ENCODE data around the gene OPHN1. TPM values are rescaled to one million over a fixed set of nuclear protein-coding genes. Genes with fewer than 3 reads are reported as not detected.

The OPHN1 gene
- total RNA-seq, 6 donors from 2014 or later, result 10.0 to 40.9 (median 10.8) TPM

DNA sequence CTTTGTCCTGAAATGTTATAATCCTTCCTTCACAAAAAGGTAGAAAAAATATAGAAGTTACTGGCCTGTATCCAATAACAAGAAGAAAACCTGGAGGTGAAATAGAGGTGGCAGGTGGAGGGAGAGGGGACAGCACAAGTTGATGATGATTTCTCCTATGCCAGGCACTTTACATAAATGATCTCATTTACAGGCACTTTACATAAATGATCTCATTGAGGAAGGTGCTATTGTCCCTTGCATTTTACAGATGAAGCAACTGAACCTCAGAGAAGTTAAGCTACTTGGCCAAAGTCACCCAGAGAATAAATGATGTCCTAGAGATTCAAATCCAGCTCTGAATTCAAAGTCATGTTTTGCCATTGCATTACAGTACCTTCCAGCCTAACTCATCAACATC, 7.1 kb upstream of the OPHN1 start:
- Histone ChIP-seq H3K9me3 (no peaks in the 10 kb centered on the region), H3K4me1 (peaks cover 0 to 6% (median 2%) of the 10 kb centered on the region in 4 donors), H3K27ac (no peak overlapping the region), H3K36me3 (no peaks in the 10 kb centered on the region), H3K4me3 (no peak overlapping the region), H3K27me3 (no peaks in the 10 kb centered on the region)
- no peak for ATAC-seq (ENCODE audit: low FRiP score in 2 of 2)
- TF ChIP-seq EP300 (IDR thresholded peaks at IDR 0.05) (no peak), CTCF (IDR thresholded peaks at IDR 0.05) (no peak), POLR2AphosphoS5 (IDR thresholded peaks at IDR 0.05) (no peak), POLR2A (IDR thresholded peaks at IDR 0.05) (no peak)
- no peak for DNase-seq

DNA sequence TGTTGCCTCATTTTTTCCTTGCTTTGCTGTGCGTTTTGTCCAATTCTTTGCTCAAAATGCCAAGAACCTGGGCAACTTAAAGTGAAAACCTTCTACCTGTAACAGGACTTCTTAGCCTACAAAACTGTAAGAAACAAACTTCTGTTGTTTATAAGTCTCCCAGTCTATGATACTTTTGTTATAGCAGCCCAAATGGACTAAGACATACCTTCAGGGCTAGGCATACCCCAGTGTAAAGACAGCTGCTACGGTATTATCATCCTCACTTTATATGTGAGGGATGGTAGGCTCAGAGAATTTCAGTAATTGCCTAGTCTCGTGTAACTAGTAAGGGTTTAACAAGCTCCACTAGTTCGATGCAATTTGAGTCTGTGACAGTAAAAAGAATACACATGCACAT, 6.0 kb upstream of the OPHN1 start:
- peaks cover 0 to 6% (median 2%) of the 10 kb centered on the region in 4 donors for H3K4me1 ChIP-seq
- TF ChIP-seq EP300 (IDR thresholded peaks at IDR 0.05) (no peak), POLR2AphosphoS5 (IDR thresholded peaks at IDR 0.05) (no peak), POLR2A (IDR thresholded peaks at IDR 0.05) (no peak), CTCF (IDR thresholded peaks at IDR 0.05) (no peak)
- H3K4me3 ChIP-seq, result no peak overlapping the region
- H3K9me3 ChIP-seq, result no peaks in the 10 kb centered on the region
- WGBS, 2 donors, result 80 to 98% methylated on average over 3 to 4 of the region's 4 CpGs
- peak overlapping the region in 1 of 4 donors; percentile 43 for H3K27ac ChIP-seq
- H3K36me3 ChIP-seq, result no peaks in the 10 kb centered on the region
- H3K27me3 ChIP-seq, result no peaks in the 10 kb centered on the region
- no peak for DNase-seq
- no peak for ATAC-seq (ENCODE audit: low FRiP score in 2 of 2)

GRCh38 chrX:68438575-68438974, 5.3 kb upstream of the OPHN1 start:
- no peaks in the 10 kb centered on the region for H3K36me3 ChIP-seq
- H3K27me3 ChIP-seq, result no peaks in the 10 kb centered on the region
- whole genome bisulfite sequencing, 2 donors, result 65 to 73% methylated on average over 4 of the region's 4 CpGs
- H3K9me3 ChIP-seq, result no peaks in the 10 kb centered on the region
- H3K4me3 ChIP-seq, result no peak overlapping the region
- H3K27ac ChIP-seq, result peak overlapping the region in 2 of 4 donors; percentile 43 to 44
- DNase-seq, result peak in 1 of 2 donors; percentile 60
- peak; percentile 15 to 74 for ATAC-seq (ENCODE audit: low FRiP score in 2 of 2)
- TF ChIP-seq CTCF (IDR thresholded peaks at IDR 0.05) (no peak), EP300 (IDR thresholded peaks at IDR 0.05) (no peak), POLR2AphosphoS5 (IDR thresholded peaks at IDR 0.05) (no peak), POLR2A (IDR thresholded peaks at IDR 0.05) (no peak)
- H3K4me1 ChIP-seq, result peaks cover 0 to 6% (median 2%) of the 10 kb centered on the region in 4 donors

- Histone ChIP-seq H3K36me3 (no peaks in the 10 kb centered on the region), H3K27ac (peak overlapping the region; percentile 75 to 87 (median 84)), H3K4me1 (peaks cover 0 to 6% (median 2%) of the 10 kb centered on the region in 4 donors), H3K4me3 (peak overlapping the region; percentile 33 to 71 (median 54)), H3K27me3 (no peaks in the 10 kb centered on the region), H3K9me3 (no peaks in the 10 kb centered on the region)
- TF ChIP-seq CTCF (IDR thresholded peaks at IDR 0.05), result no peak
- no peak for TF ChIP-seq POLR2A (IDR thresholded peaks at IDR 0.05)
- no peak for TF ChIP-seq POLR2AphosphoS5 (IDR thresholded peaks at IDR 0.05)
- no peak for TF ChIP-seq EP300 (IDR thresholded peaks at IDR 0.05)
- DNase-seq (no peak), ATAC-seq (ENCODE audit: low FRiP score in 2 of 2) (no peak)
- 4 to 26% methylated on average over 5 to 13 of the region's 13 CpGs for WGBS, 2 donors
Measured at GRCh38 chrX:68433981-68434299, 645 bp upstream of the OPHN1 start.

DNA sequence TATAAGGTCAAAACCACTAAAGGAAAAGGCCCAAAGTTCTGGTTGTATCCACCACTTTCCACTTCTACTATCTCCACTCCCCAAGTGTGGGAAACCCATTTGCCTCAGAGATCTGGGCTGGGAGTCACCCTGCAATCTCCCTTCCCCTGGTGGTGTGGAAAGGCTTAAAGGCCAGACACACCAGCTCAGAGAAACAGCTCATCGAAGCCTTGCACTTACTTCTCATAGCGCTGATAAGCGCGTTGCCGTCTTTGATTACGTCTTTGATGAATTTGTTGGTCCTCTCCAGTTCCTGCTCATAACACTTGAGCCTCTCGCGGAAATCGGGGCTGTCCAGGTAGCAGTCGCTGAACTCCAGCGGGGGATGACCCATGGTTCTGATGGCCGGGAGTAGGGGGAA, 647 bp downstream of the OPHN1 start:
- WGBS, 2 donors, result 0 to 50% methylated on average over 1 to 12 of the region's 12 CpGs
- ATAC-seq (ENCODE audit: low FRiP score in 2 of 2) (peak; percentile 13 to 41), DNase-seq (peak in 1 of 2 donors; percentile 23)
- Histone ChIP-seq H3K27ac (peak overlapping the region; percentile 75 to 87 (median 84)), H3K36me3 (peaks cover 0 to 2% (median 0%) of the 10 kb centered on the region in 4 donors), H3K27me3 (no peaks in the 10 kb centered on the region), H3K4me1 (peaks cover 0 to 6% (median 2%) of the 10 kb centered on the region in 4 donors), H3K4me3 (peak overlapping the region; percentile 28 to 71 (median 54)), H3K9me3 (no peaks in the 10 kb centered on the region)
- no peak for TF ChIP-seq EP300 (IDR thresholded peaks at IDR 0.05)
- peak in 1 of 6 experiments; percentile 8 for TF ChIP-seq CTCF (IDR thresholded peaks at IDR 0.05)

All from upper lobe of left lung (tissue), 6 donors.